Omental fat pad (tissue), 4 donors: ENCODE data around the gene ZNF197. TPM values are rescaled to one million over a fixed set of nuclear protein-coding genes. Genes with fewer than 3 reads are reported as not detected.
"Not testable (repeated sequence)": the region's sequence is repeated elsewhere in the genome, so short reads cannot be mapped to it uniquely, and the experiment has no call there.

ENCODE experiments used
- ATAC-seq: fragments of 150-250 bp; one replicate; pipeline ENCODE4 v1.9.1; 2016; ENCODE audit warnings: mild to moderate bottlenecking, moderate library complexity; ENCODE audit not compliant: low FRiP score
- DNase-seq: peaks from one replicate; pipeline ENCODE4 v3.0.0-alpha.2; 2019; ENCODE audit warnings: low spot score
- total RNA-seq, 4 donors: library from RNA; depleted of rRNA; stranded (reverse); fragments of >200 nt; gene quantifications; one replicate each; pipeline ENCODE4 v1.1.0, GENCODE V29; 2016
- TF ChIP-seq, protein P1 (sequence below), 3 donors: fragments of 450-650 bp; IDR thresholded peaks; one replicate each; pipeline ENCODE4 v1.5.1; 2016 to 2017; ENCODE audit warnings: antibody characterized with exemption in 3 of 3, mild to moderate bottlenecking in 3 of 3, moderate library complexity in 2 of 3

ZNF197 gene
- total RNA-seq, 4 donors from 2014 or later: 10.2 to 19.7 (median 10.8) TPM

GRCh38 chr3:44666346-44666745, 41.5 kb downstream of the ZNF197 start:
- TF ChIP-seq, protein P1, sequence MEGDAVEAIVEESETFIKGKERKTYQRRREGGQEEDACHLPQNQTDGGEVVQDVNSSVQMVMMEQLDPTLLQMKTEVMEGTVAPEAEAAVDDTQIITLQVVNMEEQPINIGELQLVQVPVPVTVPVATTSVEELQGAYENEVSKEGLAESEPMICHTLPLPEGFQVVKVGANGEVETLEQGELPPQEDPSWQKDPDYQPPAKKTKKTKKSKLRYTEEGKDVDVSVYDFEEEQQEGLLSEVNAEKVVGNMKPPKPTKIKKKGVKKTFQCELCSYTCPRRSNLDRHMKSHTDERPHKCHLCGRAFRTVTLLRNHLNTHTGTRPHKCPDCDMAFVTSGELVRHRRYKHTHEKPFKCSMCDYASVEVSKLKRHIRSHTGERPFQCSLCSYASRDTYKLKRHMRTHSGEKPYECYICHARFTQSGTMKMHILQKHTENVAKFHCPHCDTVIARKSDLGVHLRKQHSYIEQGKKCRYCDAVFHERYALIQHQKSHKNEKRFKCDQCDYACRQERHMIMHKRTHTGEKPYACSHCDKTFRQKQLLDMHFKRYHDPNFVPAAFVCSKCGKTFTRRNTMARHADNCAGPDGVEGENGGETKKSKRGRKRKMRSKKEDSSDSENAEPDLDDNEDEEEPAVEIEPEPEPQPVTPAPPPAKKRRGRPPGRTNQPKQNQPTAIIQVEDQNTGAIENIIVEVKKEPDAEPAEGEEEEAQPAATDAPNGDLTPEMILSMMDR (IDR thresholded peaks at IDR 0.05): no peak
- no peak for DNase-seq
- ATAC-seq: no peak

DNA sequence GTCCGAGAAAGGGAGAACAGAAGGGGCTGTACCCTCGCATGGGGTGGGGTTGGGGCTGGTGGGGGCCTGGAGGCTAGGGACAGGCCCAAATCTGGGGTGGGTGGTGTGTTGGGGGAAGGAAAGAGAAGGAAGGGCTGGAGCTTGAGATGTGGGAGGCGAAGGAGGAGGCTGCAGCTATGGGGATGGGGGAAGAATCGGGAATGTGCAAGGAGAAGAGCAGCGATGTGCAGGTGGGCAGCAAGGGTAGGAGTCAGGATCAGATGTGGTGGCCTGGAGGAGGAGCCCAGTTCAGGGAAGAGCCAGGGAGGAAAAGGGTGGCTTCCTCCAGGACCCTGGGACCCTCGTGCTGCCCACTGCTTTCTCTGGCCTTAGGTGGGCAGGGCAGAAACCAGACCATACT, 44.9 kb downstream of the ZNF197 start:
- TF ChIP-seq, protein P1 (IDR thresholded peaks at IDR 0.05): no peak
- ATAC-seq: no peak
- DNase-seq: no peak

DNA sequence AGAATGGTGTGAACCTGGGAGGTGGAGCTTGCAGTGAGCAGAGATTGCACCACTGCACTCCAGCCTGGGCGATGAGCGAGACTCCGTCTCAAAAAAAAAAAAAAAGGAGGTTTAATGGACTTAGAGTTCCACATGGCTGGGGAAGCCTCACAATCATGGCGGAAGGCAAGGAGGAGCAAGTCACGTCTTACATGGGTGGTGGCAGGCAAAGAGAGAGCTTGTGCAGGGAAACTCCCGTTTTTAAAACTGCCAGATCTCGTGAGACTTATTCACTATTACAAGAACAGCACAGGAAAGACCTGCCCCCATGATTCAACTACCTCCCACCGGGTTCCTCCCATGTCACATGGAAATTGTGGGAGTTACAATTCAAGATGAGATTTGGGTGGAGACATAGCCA, 48.6 kb downstream of the ZNF197 start:
- DNase-seq, ATAC-seq: not testable (repeated sequence)

GRCh38 chr3:44674211-44674610, 49.4 kb downstream of the ZNF197 start:
- ATAC-seq (no peak), DNase-seq (no peak)
- TF ChIP-seq, protein P1 (IDR thresholded peaks at IDR 0.05): no peak

GRCh38 chr3:44678480-44679116, 53.8 kb downstream of the ZNF197 start:
- TF ChIP-seq, protein P1 (IDR thresholded peaks at IDR 0.05): no peak
- ATAC-seq: no peak
- DNase-seq: no peak

DNA sequence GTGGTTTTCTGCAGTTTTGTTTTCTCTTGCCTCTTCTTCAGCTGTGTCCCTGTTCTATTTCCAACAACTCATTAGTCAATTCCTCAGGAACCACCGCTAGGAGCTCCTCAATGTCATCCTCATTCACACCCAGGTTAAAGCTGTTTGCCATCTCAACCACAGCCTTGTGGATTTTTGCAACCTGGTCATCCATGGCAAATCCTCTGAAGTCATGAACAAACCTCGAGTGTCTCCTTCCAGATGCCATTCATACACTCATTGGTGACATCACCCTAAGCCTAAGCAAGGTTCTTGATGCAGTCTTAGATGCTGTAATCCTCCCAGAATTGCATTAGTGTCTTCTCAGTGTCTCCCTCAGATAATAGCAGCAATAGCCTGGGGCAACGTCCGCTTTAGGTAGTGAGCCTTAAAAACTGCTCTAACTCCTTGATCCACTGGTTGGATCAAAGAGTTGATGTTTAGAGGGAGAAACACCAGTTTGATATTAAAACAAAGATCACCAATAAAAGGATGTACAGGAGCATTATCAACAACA, 56.2 kb downstream of the ZNF197 start:
- ATAC-seq (no peak), DNase-seq (no peak)
- TF ChIP-seq, protein P1 (IDR thresholded peaks at IDR 0.05): no peak

DNA sequence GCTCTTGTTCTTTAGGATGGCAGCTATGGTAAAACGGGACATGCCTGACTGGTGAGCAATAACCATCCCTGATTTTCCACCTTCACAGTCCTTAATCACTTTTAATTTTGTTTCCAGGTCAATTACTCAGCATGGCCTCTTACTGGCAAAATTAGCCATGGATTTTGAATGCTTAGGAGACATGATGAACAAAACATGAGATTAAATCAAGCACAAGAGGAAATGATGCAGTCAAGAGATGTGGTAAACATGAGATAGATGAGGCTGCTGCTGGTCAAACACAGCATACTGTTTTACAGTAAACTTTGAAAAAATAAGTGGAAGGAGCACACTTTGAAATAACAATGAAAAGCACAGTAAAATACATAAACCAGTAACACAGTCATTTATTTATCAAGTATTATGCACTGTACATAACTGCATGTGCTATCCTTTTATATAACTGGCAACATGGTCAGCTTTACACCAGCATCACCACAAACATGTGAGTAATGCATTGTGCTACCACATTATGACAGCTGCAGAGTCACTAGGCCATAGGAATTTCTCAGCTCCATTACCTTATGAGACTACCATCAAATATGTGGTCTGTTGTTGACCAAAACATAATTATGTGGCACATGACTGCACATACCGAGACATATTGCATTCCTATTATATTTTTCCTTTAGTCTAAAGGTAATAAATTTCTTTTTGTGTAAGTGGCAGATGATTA, 57.5 kb downstream of the ZNF197 start:
- TF ChIP-seq, protein P1 (IDR thresholded peaks at IDR 0.05): no peak
- ATAC-seq (no peak), DNase-seq (no peak)
